HEK293 (cell line): Measurements from ENCODE around the gene SCN8A.

Experiments used
- CTCF ChIA-PET: fragments of 350-600 bp; formaldehyde crosslinking; extraction: SDS; loops from one replicate; lab custom pipeline; 2021; ENCODE audit warnings: antibody characterized with exemption; lab: Yijun Ruan, JAX
- POLR2A ChIA-PET: fragments of 300-600 bp; formaldehyde crosslinking; extraction: SDS; loops from one replicate; lab custom pipeline; 2020; ENCODE audit warnings: antibody characterized with exemption, inconsistent platforms; lab: Yijun Ruan, JAX
- H3K27ac ChIP-seq: fragments of 200-500 bp; sonication (Bioruptor generic); 2 replicates; pipeline ENCODE4 v1.5.1; 2014; ENCODE audit warnings: low read depth, low read length, control low read depth, inconsistent platforms; ENCODE audit errors: extremely low read depth
- H3K36me3 ChIP-seq, 2 experiments: fragments of 200-500 bp in 1 of 2; sonication (Bioruptor generic) in 1 of 2; 1 replicate in 1 of 2; 2 replicates in 1 of 2; pipeline ENCODE4 v1.5.1; 2014 to 2017; ENCODE audit warnings: inconsistent platforms in 2 of 2, low read length in 2 of 2; ENCODE audit not compliant: control insufficient read depth in 2 of 2, insufficient read depth in 1 of 2
- H3K4me1 ChIP-seq: fragments of 200-500 bp; sonication (Bioruptor generic); 2 replicates; pipeline ENCODE4 v1.5.1; 2014; ENCODE audit warnings: mild to moderate bottlenecking, low read length, inconsistent platforms; ENCODE audit not compliant: control insufficient read depth, insufficient read depth
- H3K4me3 ChIP-seq: 2 replicates; pipeline ENCODE4 v1.5.1; 2011; ENCODE audit warnings: low read depth, mild to moderate bottlenecking, control low read depth, low read length, moderate library complexity
- H3K9me3 ChIP-seq: fragments of 200-500 bp; sonication (Bioruptor generic); 2 replicates; pipeline ENCODE4 v1.5.1; 2014; ENCODE audit warnings: low read depth, low read length, inconsistent platforms; ENCODE audit not compliant: control insufficient read depth, insufficient read depth
- BCL11B ChIP-seq: fragments of 450-650 bp; formaldehyde crosslinking; IDR thresholded peaks from 2 replicates; pipeline ENCODE4 v1.5.1; 2016; ENCODE audit warnings: low read depth, missing biosample characterization, missing genetic modification characterization
- ELK4 ChIP-seq: IDR thresholded peaks from 2 replicates; pipeline ENCODE4 v1.6.1; 2011; ENCODE audit warnings: mild to moderate bottlenecking, low read depth, low read length, borderline replicate concordance
- GLIS2 ChIP-seq: fragments of 450-650 bp; formaldehyde crosslinking; IDR thresholded peaks from 2 replicates; pipeline ENCODE4 v1.5.1; 2016; ENCODE audit warnings: missing biosample characterization, missing genetic modification characterization
- IKZF3 ChIP-seq: fragments of 450-650 bp; IDR thresholded peaks from 2 replicates; pipeline ENCODE4 v1.5.0; 2018; ENCODE audit warnings: missing biosample characterization, mild to moderate bottlenecking, missing genetic modification characterization, moderate library complexity
- KLF7 ChIP-seq: fragments of 450-650 bp; formaldehyde crosslinking; IDR thresholded peaks from 2 replicates; pipeline ENCODE4 v1.5.1; 2016; ENCODE audit warnings: missing biosample characterization, missing genetic modification characterization, borderline replicate concordance
- PRDM1 ChIP-seq: fragments of 450-650 bp; formaldehyde crosslinking; IDR thresholded peaks from 2 replicates; pipeline ENCODE4; 2016; ENCODE audit warnings: missing biosample characterization, missing genetic modification characterization
- SALL2 ChIP-seq: fragments of 450-650 bp; formaldehyde crosslinking; IDR thresholded peaks from 2 replicates; pipeline ENCODE4 v1.5.0; 2017; ENCODE audit warnings: missing biosample characterization, mild to moderate bottlenecking, missing genetic modification characterization, borderline replicate concordance
- SP7 ChIP-seq: fragments of 450-650 bp; formaldehyde crosslinking; IDR thresholded peaks from 2 replicates; pipeline ENCODE4 v1.5.1; 2016; ENCODE audit warnings: missing biosample characterization, missing genetic modification characterization
- TCF7L2 ChIP-seq: IDR thresholded peaks from 2 replicates; pipeline ENCODE4 v1.6.1; 2011; ENCODE audit warnings: low read depth, mild to moderate bottlenecking, inconsistent platforms, low read length, moderate library complexity, borderline replicate concordance
- ZBTB6 ChIP-seq: fragments of 450-650 bp; formaldehyde crosslinking; IDR thresholded peaks from 2 replicates; pipeline ENCODE4 v1.5.1; 2017; ENCODE audit warnings: missing biosample characterization, missing genetic modification characterization
- ZNF112 ChIP-seq: fragments of 450-650 bp; formaldehyde crosslinking; IDR thresholded peaks from 2 replicates; pipeline ENCODE4 v1.5.0; 2017; ENCODE audit warnings: missing biosample characterization, missing genetic modification characterization
- ZNF121 ChIP-seq: fragments of 450-650 bp; formaldehyde crosslinking; IDR thresholded peaks from 2 replicates; pipeline ENCODE4 v1.5.1; 2016; ENCODE audit warnings: missing biosample characterization, missing genetic modification characterization
- ZNF146 ChIP-seq: fragments of 450-650 bp; formaldehyde crosslinking; IDR thresholded peaks from 2 replicates; pipeline ENCODE4 v1.5.1; 2016; ENCODE audit warnings: missing biosample characterization, missing genetic modification characterization
- ZNF169 ChIP-seq: fragments of 450-650 bp; formaldehyde crosslinking; IDR thresholded peaks from 2 replicates; pipeline ENCODE4 v1.5.1; 2016; ENCODE audit warnings: missing biosample characterization, missing genetic modification characterization
- ZNF19 ChIP-seq: fragments of 450-650 bp; formaldehyde crosslinking; IDR thresholded peaks from 2 replicates; pipeline ENCODE4; 2016; ENCODE audit warnings: missing biosample characterization, missing genetic modification characterization, low read depth
- ZNF223 ChIP-seq: fragments of 450-650 bp; formaldehyde crosslinking; IDR thresholded peaks from 2 replicates; pipeline ENCODE4 v1.5.1; 2016; ENCODE audit warnings: missing biosample characterization, missing genetic modification characterization
- ZNF248 ChIP-seq: fragments of 450-650 bp; formaldehyde crosslinking; IDR thresholded peaks from 2 replicates; pipeline ENCODE4 v1.5.1; 2017; ENCODE audit warnings: missing biosample characterization, missing genetic modification characterization
- ZNF354C ChIP-seq: fragments of 450-650 bp; formaldehyde crosslinking; IDR thresholded peaks from 2 replicates; pipeline ENCODE4 v1.5.1; 2016; ENCODE audit warnings: missing biosample characterization, missing genetic modification characterization, low read depth, borderline replicate concordance
- ZNF391 ChIP-seq: fragments of 450-650 bp; formaldehyde crosslinking; IDR thresholded peaks from 2 replicates; pipeline ENCODE4 v1.5.1; 2016; ENCODE audit warnings: low read depth, missing biosample characterization, missing genetic modification characterization, borderline replicate concordance
- ZNF394 ChIP-seq: fragments of 450-650 bp; formaldehyde crosslinking; IDR thresholded peaks from 2 replicates; pipeline ENCODE4 v1.5.1; 2016; ENCODE audit warnings: missing biosample characterization, missing genetic modification characterization, mild to moderate bottlenecking, moderate library complexity, borderline replicate concordance
- ZNF416 ChIP-seq: fragments of 450-650 bp; formaldehyde crosslinking; IDR thresholded peaks from 2 replicates; pipeline ENCODE4 v1.5.1; 2016; ENCODE audit warnings: missing biosample characterization, missing genetic modification characterization
- ZNF510 ChIP-seq: fragments of 450-650 bp; formaldehyde crosslinking; IDR thresholded peaks from 2 replicates; pipeline ENCODE4 v1.5.1; 2018; ENCODE audit warnings: mild to moderate bottlenecking, missing genetic modification characterization, missing biosample characterization; ENCODE audit not compliant: insufficient replicate concordance
- ZNF529 ChIP-seq: fragments of 450-650 bp; formaldehyde crosslinking; IDR thresholded peaks from 2 replicates; pipeline ENCODE4 v1.5.1; 2017; ENCODE audit warnings: missing genetic modification characterization, missing biosample characterization; ENCODE audit not compliant: insufficient replicate concordance
- ZNF555 ChIP-seq: fragments of 450-650 bp; formaldehyde crosslinking; conservative IDR thresholded peaks from 2 replicates; pipeline ENCODE4 v1.5.1; 2017; ENCODE audit warnings: missing biosample characterization, mild to moderate bottlenecking, missing genetic modification characterization, inconsistent platforms
- ZNF560 ChIP-seq: fragments of 450-650 bp; formaldehyde crosslinking; IDR thresholded peaks from 2 replicates; pipeline ENCODE4 v1.5.1; 2017; ENCODE audit warnings: missing biosample characterization, missing genetic modification characterization, borderline replicate concordance
- ZNF645 ChIP-seq: fragments of 450-650 bp; formaldehyde crosslinking; IDR thresholded peaks from 2 replicates; pipeline ENCODE4; 2016; ENCODE audit warnings: missing biosample characterization, missing genetic modification characterization
- ZNF670 ChIP-seq: fragments of 450-650 bp; formaldehyde crosslinking; IDR thresholded peaks from 2 replicates; pipeline ENCODE4 v1.5.1; 2016; ENCODE audit warnings: missing biosample characterization, missing genetic modification characterization, low read depth
- ZNF791 ChIP-seq: fragments of 450-650 bp; formaldehyde crosslinking; IDR thresholded peaks from 2 replicates; pipeline ENCODE4 v1.5.1; 2016; ENCODE audit warnings: missing biosample characterization, missing genetic modification characterization

The SCN8A gene

GRCh38 chr12:51598156-51598555, 7.1 kb downstream of the SCN8A start:
- Histone ChIP-seq H3K4me1 (no peaks in the 10 kb centered on the region), H3K4me3 (no peak overlapping the region), H3K36me3 (no peaks in the 10 kb centered on the region), H3K9me3 (no peaks in the 10 kb centered on the region)
- ChIA-PET CTCF (no interaction called here), POLR2A (no interaction called here)
- TF ChIP-seq ZNF391 (no peak), GLIS2 (tag by site-specific recombination) (no peak), PRDM1 (tag by site-specific recombination) (peak; percentile 81)
- TF ChIP-seq, all 188 proteins: peak for 1
- no peak overlapping the region for H3K27ac ChIP-seq

- TF ChIP-seq ZNF146, result no peak
- TF ChIP-seq ELK4, result no peak
- no peak for TF ChIP-seq ZNF510 (tag by site-specific recombination)
- TF ChIP-seq ZNF791 (tag by site-specific recombination), result no peak
- TF ChIP-seq ZNF391, result no peak
- TF ChIP-seq ZNF19 (tag by site-specific recombination), result no peak
- no peak for TF ChIP-seq ZNF354C (tag by site-specific recombination)
- no peak for TF ChIP-seq KLF7 (tag by site-specific recombination)
- POLR2A ChIA-PET, result no interaction called here
- Histone ChIP-seq H3K27ac (no peak overlapping the region), H3K9me3 (no peaks in the 10 kb centered on the region), H3K4me3 (no peak overlapping the region), H3K36me3 (no peaks in the 10 kb centered on the region), H3K4me1 (no peaks in the 10 kb centered on the region)
- CTCF ChIA-PET, result no interaction called here
These were observed 9.7 kb downstream of the SCN8A start for GRCh38 chr12:51600721-51601120.

- Histone ChIP-seq H3K27ac (no peak overlapping the region), H3K9me3 (no peaks in the 10 kb centered on the region), H3K4me1 (no peaks in the 10 kb centered on the region), H3K4me3 (no peak overlapping the region), H3K36me3 (no peaks in the 10 kb centered on the region)
- ChIA-PET CTCF (no interaction called here), POLR2A (no interaction called here)
- TF ChIP-seq ZNF555 (tag by site-specific recombination) (no peak), ZNF248 (no peak), ZNF169 (tag by site-specific recombination) (no peak), ZNF112 (tag by site-specific recombination) (no peak), ZNF645 (tag by site-specific recombination) (no peak), BCL11B (tag by site-specific recombination) (no peak), ZNF560 (tag by site-specific recombination) (no peak), ZNF223 (tag by site-specific recombination) (no peak), ZNF670 (tag by site-specific recombination) (no peak), ZNF529 (tag by site-specific recombination) (no peak), IKZF3 (tag by site-specific recombination) (no peak), ZNF394 (no peak), SP7 (tag by site-specific recombination) (no peak), ZNF416 (tag by site-specific recombination) (no peak), ZNF121 (tag by site-specific recombination) (no peak), TCF7L2 (no peak), ZBTB6 (tag by site-specific recombination) (no peak), SALL2 (tag by site-specific recombination) (no peak)
These were observed 10.2 kb downstream of the SCN8A start for GRCh38 chr12:51601241-51601640.
